Ascending aorta (tissue), 2 donors: ENCODE measurements around the gene DRD4. TPM values are rescaled to one million over a fixed set of nuclear protein-coding genes. Genes with fewer than 3 reads are reported as not detected.

Experiments
- DNase-seq, 2 donors: peaks; one replicate each; pipeline ENCODE4 v3.0.0-alpha.2; 2019; ENCODE audit warnings: low spot score in 2 of 2
- H3K27ac ChIP-seq, 2 donors: fragments of 200-600 bp; sonication (generic); one replicate each; pipeline ENCODE4 v1.5.1; 2016 to 2017; ENCODE audit warnings: mild to moderate bottlenecking in 1 of 2
- H3K27me3 ChIP-seq: fragments of 200-600 bp; sonication (generic); one replicate; pipeline ENCODE4 v1.5.1; 2017
- H3K36me3 ChIP-seq, 2 donors: fragments of 200-600 bp; sonication (generic); one replicate each; pipeline ENCODE4 v1.5.1; 2016
- H3K4me1 ChIP-seq, 2 donors: fragments of 200-600 bp; sonication (generic); one replicate each; pipeline ENCODE4 v1.5.1; 2016 to 2017; ENCODE audit warnings: mild to moderate bottlenecking in 1 of 2
- H3K4me3 ChIP-seq, 2 donors: fragments of 200-600 bp; sonication (generic); one replicate each; pipeline ENCODE4 v1.5.1; 2016 to 2017; ENCODE audit warnings: mild to moderate bottlenecking in 1 of 2
- H3K9me3 ChIP-seq, 2 donors: fragments of 200-600 bp; sonication (generic); one replicate each; pipeline ENCODE4 v1.5.1; 2016
- CTCF ChIP-seq, 3 experiments: fragments of 200-600 bp in 2 of 3; fragments of 450-650 bp in 1 of 3; sonication (generic) in 2 of 3; IDR thresholded peaks; one replicate each; pipeline ENCODE4 v1.5.1; 2016 to 2019; ENCODE audit warnings: antibody characterized with exemption in 3 of 3, mild to moderate bottlenecking in 1 of 3, moderate library complexity in 1 of 3
- intact Hi-C: fragments of 100-400 bp; cut with DNase I; formaldehyde crosslinking; loops from one replicate; pipeline ENCODE4 v1.15.1; 2023
- total RNA-seq: library from RNA; depleted of rRNA; stranded (reverse); fragments of >200 nt; gene quantifications from one replicate; pipeline ENCODE4 v1.1.0, GENCODE V29; 2016

The DRD4 gene
- total RNA-seq, 1 donor from 2014 or later = not detected

GRCh38 chr11:656426-656825, 19.4 kb downstream of the DRD4 start:
- Histone ChIP-seq H3K4me3 (no peak overlapping the region), H3K36me3 (peaks cover 27 to 56% of the 10 kb centered on the region in 2 donors), H3K9me3 (no peaks in the 10 kb centered on the region), H3K4me1 (no peaks in the 10 kb centered on the region), H3K27me3 (no peaks in the 10 kb centered on the region), H3K27ac (no peak overlapping the region)
- TF ChIP-seq CTCF (IDR thresholded peaks at IDR 0.05) = no peak
- intact Hi-C loops = no loop called here
- no peak for DNase-seq

- TF ChIP-seq CTCF (IDR thresholded peaks at IDR 0.05) = no peak
- DNase-seq = no peak
- Histone ChIP-seq H3K36me3 (peaks cover 30 to 58% of the 10 kb centered on the region in 2 donors), H3K27ac (no peak overlapping the region), H3K9me3 (no peaks in the 10 kb centered on the region), H3K4me3 (no peak overlapping the region), H3K4me1 (no peaks in the 10 kb centered on the region), H3K27me3 (no peaks in the 10 kb centered on the region)
- intact Hi-C loops = no loop called here
Measured at GRCh38 chr11:656866-657265, 19.8 kb downstream of the DRD4 start.

GRCh38 chr11:657691-658126, 20.6 kb downstream of the DRD4 start:
- no peaks in the 10 kb centered on the region for H3K27me3 ChIP-seq
- no peak overlapping the region for H3K4me3 ChIP-seq
- no peaks in the 10 kb centered on the region for H3K4me1 ChIP-seq
- no peaks in the 10 kb centered on the region for H3K9me3 ChIP-seq
- no peak overlapping the region for H3K27ac ChIP-seq
- no peak for DNase-seq
- intact Hi-C loops = no loop called here
- H3K36me3 ChIP-seq = peaks cover 30 to 53% of the 10 kb centered on the region in 2 donors
- no peak for TF ChIP-seq CTCF (IDR thresholded peaks at IDR 0.05)

DNA sequence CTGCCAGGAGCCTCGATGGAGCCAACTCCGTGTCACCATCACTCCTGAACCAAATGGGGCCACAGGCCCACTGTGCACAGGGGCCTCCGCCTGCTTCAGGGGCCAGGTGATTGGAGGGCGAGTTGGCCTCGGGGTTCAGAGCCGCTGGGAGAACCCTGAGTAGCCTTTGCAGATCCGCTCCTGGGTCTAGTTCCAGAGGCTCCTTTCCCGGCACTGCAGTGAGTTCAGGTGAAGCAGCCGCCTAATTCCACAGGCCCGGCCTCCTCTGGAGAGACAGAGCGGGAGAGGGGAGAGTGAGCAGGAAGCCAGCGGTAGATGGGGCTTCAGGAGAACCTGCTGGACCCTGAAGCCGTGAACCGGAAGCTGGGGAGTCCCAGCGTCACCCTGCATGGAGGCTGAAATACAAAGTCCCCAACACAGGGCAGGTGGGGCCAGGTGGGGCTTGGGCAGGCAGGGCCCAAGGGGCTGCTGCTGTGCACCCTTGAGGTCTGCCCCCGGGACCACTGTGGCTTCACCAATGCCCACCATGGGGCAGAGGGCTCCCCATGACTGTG, 22.5 kb downstream of the DRD4 start:
- no peak overlapping the region for H3K27ac ChIP-seq
- H3K36me3 ChIP-seq = peaks cover 35 to 51% of the 10 kb centered on the region in 2 donors
- no peaks in the 10 kb centered on the region for H3K9me3 ChIP-seq
- TF ChIP-seq CTCF (IDR thresholded peaks at IDR 0.05) = no peak
- no peak for DNase-seq
- no peak overlapping the region for H3K4me3 ChIP-seq
- no peaks in the 10 kb centered on the region for H3K4me1 ChIP-seq
- H3K27me3 ChIP-seq = no peaks in the 10 kb centered on the region
- intact Hi-C loops = no loop called here

- Histone ChIP-seq H3K9me3 (no peaks in the 10 kb centered on the region), H3K27ac (no peak overlapping the region), H3K36me3 (peaks cover 35 to 52% of the 10 kb centered on the region in 2 donors), H3K27me3 (no peaks in the 10 kb centered on the region), H3K4me1 (no peaks in the 10 kb centered on the region), H3K4me3 (no peak overlapping the region)
- intact Hi-C loops = no loop called here
- no peak for DNase-seq
- no peak for TF ChIP-seq CTCF (IDR thresholded peaks at IDR 0.05)
Measured at GRCh38 chr11:660281-660680, 23.2 kb downstream of the DRD4 start.
